Activated CD8-positive, alpha-beta memory T cell treated with anti-CD3 and anti-CD28 coated beads for 4 hours (primary cell): ENCODE measurements around the gene NEGR1.
"Not testable (repeated sequence)": the region's sequence is repeated elsewhere in the genome, so short reads cannot be mapped to it uniquely, and the experiment has no call there.

Experiments
- DNase-seq, 2 donors: peaks; one replicate each; pipeline ENCODE4 v3.0.0-alpha.2; 2020; ENCODE audit warnings: low read depth in 2 of 2

The NEGR1 gene

DNA sequence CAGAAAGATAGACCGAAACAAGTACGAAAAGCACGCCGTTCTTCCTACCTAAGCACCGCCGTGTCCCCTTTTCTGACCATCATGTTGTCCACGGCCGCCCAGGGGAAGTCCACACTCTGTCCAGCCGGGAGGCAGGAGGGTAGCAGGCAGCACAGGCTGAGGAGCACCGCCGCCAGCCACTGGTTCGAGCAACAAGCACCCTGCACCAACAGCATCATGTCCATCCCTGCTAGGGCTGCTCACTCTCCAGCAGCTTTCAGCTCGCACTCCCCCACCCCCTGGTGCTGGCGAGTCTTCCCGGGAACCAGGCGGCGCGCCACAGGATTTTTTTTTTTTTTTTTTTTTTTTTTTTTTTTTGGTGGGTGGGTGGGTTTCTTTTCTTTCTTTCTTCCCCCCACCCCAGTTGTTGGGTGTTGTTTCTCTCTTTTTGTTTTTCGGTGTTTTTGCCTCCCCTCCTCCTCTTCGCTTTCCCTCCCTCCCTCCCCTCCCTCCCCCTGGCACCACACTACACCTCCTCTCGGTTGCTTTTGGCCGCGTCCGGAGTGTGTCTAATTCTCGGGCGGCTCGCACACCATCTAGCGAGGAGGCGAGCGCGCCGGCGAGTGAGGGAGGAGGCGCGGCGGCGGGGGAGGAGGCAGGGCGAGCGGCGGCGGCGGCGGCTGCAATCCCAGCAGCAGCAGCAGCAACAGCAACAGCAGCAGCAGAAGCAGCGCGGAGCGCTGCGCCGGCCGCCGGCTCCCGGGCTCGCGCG lies at the start of gene NEGR1:
Gene NEGR1 (minus strand): TSS at position 269 of the 751 bp plus-strand sequence.
- no peak for DNase-seq

DNA sequence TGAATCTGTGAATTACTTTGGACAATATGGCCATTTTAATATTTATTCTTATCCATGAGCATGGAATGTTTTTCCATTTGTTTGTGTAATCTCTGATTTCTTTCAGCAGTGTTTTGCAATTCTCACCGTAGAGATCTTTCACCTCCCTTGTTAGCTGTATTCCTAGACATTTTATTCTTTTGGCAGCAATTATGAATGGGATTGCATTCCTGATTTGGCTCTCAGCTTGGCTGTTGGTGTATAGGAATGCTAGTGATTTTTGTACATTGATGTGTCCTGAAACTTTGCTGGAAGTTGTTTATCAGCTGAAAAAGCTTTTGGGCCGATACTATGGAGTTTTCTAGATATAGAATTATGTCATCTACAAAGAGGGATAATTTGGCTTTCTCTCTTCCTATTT lies 44.2 kb upstream of the NEGR1 start:
- DNase-seq, result no peak

DNA sequence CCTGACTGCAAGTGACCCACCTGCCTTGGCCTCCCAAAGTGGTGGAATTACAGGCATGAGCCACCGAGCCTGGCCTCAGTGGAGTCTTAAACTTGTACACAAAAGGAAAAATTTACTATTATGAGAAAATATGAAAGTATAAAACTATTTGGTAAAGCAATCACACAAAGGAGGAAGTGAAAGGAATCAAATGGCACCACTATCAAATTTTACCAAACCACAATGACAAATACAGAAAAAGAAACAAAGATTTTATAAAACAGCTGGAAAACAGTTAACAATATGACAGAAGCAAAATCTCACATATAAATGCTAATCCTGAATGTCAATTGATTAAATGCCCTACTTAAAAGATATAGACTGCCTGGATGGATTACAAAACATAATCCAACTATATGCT lies 42.1 kb upstream of the NEGR1 start:
- no peak for DNase-seq

DNA sequence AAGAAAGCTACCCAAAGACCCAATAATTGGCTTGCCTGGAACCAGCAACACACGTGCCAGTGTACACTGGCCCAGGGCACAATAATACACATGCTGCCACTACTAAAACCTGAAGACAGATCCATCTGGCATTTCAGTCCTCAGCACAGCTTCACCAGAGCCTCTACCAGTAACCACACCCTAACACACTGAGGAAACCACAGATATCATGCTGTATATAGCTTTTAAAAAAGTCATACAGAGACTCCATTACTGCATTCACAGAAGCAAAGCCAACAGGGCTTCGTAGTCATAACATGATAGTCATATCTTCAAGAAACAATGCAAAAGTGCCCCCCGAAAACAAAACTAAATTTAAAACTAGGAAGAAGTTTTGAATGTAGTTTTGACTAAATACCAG lies 40.6 kb upstream of the NEGR1 start:
- DNase-seq, result no peak

DNA sequence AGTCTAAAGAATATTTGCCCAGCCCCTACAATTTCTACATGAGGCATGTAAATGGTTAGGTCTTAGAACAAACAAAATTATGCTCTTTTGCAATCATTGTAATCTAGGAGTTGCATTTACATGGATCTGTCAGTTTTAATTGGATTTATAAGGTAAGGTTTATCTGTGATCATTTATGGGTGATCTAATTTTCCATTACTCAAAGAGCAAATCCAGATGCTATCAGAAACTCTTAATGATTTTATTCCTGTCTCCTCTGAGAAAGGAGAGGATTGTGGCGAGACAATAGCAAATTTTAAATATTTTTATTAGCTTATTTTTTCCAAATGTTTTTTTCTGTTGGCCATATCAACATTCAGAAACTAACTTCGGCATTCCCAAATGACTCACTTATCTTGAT lies 14.2 kb upstream of the NEGR1 start:
- no peak for DNase-seq

DNA sequence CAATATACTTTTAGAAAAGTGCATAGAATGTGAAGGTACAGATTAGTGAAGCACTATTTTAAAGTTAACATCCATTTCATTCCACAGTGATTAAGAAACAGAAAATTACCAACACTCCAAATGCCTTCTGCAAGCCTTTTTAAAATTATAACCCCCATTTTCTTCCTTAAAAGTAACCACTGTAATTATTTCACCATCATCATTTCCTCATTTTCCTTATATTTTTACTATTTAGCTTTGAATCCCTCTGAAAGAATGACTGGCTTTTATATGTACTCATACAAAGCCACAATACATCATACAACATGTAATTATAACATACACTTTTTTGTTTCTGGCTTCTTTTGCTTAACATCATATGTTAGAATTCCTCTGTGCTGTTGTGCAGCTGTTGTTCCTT lies 6.5 kb upstream of the NEGR1 start:
- no peak for DNase-seq

DNA sequence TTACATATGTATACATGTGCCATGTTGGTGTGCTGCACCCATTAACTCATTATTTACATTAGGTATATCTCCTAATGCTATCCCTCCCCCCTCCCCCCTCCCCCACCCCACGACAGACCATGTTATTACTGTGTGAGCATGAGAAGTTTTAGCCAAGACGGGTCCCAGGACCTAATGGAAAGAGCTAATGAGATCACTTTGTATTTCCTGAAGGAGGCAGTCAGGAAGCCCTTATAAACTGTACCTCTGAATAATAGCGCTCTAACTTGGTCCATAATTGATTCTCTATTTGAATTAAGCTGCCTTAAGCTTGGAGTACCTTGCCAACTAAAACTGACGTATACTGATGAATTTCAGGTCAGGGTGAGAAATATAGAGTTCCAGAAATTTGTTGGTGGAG lies 4.1 kb upstream of the NEGR1 start:
- no peak for DNase-seq

DNA sequence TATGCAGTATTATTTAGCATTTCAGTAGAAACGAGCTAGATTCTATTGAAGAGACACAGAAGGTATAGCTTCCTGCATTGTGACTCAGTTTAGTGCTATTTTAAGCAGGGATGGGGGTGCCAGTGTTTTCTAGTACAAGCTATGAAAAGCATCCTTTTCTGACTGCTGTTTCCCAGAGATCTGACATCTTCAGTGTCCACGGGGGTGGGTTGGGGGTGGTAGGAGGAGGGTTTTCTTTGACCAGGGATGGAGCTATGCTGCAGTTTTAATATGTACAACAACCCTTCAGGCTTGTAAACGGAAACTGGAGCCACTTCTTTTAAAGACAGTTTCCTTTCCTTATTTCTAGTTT lies 2.7 kb upstream of the NEGR1 start:
- DNase-seq, result no peak

DNA sequence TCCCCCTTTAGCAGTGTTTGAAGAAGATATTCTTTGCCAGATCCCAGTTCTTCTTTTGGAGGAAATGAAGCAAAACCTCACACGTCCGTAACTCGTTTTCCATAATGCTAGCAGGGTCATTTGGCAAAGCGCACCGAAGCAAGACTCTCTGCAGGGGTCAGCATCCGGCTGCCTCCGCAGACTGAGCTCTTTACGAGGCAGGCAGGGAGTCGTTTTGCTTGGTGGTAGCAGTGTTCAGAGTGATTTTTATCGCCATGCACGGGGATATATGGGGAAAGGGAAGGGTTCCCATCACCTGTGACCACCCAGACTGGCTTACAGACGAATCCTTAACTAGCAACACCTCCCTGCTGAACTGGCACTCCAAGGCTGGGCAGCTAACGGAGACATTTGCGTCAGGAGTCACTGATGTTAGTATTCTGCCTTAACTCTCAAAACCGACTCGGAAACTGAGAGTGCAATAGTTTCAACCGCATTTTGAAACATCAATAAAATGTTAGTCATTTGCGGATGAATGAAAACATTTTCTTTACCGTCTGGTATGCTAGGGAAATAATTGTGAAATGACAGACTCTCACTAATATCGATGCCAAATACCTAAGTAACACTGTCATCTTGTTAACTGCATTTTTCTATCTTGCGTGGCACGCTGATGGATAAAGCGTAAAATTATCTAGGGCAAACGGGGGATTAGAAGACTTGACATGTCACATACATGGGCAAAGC lies 2.2 kb upstream of the NEGR1 start:
- DNase-seq, result no peak

DNA sequence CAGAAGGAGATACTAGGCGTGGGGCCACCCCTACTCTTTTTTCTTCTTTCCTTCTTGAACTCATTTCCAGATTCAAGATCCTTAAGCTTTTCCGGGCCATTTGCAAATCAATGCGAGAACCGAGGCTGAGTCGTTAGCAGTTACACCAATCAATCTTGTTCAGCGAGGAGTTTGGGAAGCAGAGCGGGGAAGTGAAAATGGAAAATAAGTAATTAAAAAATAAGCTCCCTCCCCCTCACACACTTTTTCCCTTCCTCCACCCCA lies 1.7 kb upstream of the NEGR1 start:
- no peak for DNase-seq

DNA sequence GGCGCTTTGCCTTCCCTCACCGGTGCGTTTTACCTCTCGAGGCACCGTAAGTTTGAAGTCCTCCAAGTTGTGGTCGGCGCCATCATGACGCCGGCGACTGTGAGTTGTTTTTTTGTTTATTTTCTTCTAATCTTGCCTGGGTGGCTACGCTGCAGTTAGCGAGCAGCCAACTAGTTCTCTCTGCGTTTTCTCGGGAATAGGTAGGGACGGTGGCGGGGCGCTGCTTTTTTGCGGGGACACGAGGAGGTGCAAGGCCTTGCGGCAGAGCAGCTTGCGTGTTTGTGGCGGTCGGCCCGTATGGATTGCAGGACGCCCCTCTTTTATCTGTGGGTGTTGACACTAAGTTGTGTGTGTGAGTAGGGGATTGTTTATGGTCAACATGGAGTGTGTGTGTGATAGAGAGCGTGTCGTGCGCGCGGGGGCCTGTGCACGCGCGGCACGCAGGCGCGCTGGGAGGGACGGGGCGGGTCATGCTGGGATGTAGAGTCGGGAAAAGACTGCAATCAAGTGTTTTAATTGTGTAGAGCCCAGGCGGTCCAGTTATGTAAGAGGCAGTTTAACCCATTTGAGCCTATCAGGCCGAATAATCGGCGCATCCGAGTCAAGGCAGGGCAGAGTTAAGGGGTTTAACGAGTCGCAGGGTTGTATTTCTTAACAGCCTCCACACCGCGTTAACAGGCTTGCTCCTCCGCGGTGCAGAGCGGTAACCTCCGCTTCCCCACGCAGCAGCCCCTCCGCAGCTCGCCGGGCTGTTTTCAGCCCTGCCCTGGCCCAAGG lies 1.2 kb upstream of the NEGR1 start:
- no peak for DNase-seq

DNA sequence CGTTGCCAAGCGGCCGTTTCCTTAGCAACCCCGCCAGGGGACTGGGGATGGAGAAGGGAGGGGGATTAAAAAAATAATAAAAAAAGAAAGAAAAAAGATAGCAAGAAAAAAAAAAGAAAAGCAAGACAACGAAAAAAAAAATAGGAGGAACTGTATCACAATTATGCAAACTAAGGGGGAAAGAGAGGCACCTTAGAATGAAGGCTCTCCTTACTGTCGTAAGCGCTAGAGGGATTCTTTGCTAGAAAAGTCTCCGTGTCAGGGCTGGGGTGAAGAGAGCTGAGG lies 625 bp upstream of the NEGR1 start:
- no peak for DNase-seq

DNA sequence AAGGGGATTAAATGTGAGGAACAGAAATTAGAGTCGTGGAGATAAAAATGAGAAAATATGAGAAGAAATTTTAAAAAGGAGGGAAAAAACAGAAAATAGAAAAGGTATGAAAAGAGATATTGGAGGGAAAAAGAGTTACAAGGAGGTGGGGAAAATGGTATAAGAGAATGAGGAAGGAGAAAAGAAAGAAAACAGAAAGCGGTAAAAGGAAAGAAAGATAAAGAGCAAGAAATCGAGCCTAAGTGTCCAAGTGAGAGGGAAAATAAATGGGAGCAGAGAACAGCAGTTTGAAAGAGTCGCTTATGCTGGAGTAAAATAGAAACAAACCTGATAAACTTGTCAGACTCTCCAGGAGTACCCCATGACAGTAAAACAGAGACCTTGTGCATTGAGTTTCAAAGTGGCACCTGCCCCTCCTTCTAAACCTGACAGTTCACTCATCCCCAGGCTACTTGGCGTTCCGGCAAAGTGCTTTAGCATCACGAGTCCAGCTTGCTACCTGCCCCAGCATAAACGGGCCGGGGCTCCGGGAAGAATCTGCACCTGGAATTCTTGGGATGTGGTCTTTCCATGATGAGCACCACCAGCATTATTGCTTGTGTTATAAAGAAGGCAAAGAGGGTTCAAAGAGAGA lies 585 bp downstream of the NEGR1 start:
- DNase-seq, result no peak

DNA sequence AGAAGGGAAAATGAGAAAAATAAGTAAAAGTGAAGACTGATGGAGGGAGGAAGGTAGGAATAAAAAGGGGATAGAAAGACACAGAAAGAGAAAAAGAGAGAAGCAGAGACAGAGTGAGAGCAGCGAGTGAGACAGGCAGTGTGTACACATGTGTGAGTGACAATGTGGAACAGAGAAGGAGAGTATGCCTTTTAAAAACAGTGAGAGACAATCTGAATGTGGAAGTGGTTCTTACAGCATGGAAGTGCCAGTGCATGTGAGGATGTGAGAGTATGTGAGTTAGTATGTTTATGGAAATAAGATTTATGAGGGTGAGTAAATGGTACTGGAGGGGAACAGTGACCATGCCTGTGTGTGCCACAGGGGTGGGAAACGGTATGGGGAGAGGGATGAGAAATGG lies 1.2 kb downstream of the NEGR1 start:
- DNase-seq, result no peak

DNA sequence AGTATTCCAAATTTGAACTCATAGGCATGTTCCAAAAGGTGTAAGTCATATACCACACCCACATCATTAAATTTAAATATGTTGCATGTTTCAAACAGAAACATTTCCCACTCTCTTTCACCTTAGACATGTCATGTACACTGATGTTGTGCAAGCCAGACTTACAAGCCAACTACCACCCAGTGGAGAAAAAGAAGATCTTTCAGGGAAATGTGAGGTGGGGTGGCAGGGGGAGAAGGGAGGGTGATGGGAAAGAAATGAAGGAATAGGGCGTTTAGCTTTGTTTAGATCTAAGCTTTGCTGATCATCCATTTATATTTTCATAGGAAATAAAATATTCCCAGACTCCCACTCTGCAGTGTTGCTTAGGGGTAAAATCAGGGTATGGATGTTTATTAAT lies 1.6 kb downstream of the NEGR1 start:
- no peak for DNase-seq

DNA sequence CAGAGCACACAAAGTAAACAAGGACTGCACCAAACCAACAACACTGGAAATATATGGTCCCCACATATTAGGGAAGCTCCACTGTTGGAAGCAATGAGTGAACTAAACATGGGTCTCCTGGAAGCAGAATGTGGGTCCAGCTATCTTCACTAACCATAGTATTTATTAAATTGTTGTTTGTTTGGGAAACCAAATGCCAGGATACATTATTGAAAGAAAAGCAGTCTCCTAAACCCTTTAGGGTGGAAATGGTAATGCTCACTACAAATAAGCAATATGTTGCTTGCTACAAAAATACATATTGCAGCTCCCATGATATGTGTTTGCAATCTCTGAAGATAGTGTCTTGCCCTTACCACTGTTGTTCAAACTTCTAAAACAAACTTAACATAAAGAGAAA lies 2.2 kb downstream of the NEGR1 start:
- DNase-seq, result no peak

DNA sequence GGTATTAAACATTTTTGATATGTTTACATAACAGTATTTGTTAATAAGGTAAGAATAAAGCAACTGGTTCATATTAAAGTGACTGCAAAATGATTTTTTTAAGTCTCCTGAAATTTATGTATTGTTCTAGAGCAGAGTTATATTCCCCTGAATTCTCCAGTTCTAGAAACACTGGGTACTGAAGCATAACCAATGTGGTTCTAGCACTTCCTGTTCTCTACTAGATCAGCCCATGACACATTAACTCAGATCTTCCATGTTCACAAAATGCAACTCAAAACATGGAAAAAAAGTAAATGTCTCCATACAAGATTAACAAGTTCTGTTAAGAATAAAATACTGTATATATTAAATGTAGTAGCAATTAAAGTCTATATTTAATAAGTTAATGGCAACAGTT lies 3.9 kb downstream of the NEGR1 start:
- no peak for DNase-seq

DNA sequence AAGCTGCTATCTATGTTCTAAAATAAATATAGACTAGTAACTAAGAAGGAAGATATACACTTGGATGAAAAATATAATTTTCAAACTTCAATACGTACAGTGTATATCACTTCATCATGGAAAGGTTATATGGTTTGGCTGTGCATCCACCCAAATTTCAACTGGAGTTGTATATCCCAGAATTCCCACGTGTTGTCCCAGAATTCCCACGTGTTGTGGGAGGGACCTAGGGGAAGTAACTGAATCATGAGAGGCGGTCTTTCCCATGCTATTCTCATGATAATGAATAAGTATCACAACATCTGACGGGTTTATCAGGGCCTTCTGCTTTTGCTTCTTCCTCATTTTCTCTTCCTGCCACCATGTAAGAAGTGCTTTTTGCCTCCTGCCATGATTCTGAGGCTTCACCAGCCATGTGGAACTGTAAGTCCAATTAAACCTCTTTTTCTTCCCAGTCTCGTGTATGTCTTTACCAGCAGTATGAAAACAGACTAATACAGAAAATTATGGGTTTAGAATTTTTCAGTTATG lies 10.7 kb downstream of the NEGR1 start:
- no peak for DNase-seq

DNA sequence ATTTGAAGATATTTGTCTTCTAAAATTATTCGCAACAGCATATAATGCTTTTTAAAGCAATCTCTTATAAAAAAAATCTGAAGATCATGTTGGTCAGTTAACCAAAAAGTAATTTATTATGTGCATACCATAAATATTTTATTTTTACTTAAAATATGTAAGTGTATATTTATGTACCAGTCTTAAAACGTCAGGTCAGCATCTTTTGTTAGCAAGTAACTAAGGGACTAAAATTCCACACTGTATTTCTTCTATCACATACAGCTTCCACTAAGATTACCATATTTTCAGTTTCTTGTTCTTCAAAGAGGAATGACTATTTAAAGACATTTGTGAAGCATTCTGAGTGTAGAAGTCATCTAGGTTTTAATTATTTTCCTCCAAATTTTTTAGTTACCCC lies 19.6 kb downstream of the NEGR1 start:
- no peak for DNase-seq

DNA sequence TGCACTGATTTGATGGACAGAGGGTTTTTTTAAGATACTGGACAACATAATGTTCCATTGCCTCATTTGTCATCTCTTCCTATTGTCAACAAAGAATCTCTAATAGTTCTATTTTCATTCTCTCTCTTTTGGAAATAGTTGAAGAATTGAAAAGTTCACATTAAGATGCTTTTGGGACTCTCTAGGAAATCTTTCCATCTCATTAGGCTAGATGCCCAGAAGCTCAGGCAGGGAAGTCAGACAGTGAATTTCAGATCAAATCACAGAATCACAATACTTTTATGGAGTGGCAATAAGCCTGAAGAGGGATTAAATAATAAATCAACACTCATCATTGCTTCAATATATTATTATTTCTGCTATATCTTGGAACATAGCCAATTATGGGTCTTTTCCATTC lies 29.2 kb downstream of the NEGR1 start:
- no peak for DNase-seq

DNA sequence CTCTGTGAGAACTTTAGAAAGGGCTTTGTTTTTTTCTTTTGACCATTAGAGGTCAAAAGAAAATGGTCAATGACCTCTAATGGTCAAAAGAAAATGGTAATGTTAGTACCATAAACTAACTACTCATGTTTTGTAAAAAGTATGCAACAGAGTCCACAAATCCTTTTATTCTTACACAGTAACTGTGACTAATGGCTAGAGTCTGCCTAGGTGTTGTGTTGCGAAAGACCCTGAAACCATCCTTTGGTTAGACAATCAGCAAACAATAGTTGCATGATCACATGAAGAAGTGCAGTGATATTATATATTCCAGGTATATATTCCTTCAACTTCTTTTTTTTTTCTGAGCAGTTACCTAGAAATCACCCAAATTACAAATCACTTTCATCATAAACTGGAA lies 40.9 kb downstream of the NEGR1 start:
- no peak for DNase-seq

DNA sequence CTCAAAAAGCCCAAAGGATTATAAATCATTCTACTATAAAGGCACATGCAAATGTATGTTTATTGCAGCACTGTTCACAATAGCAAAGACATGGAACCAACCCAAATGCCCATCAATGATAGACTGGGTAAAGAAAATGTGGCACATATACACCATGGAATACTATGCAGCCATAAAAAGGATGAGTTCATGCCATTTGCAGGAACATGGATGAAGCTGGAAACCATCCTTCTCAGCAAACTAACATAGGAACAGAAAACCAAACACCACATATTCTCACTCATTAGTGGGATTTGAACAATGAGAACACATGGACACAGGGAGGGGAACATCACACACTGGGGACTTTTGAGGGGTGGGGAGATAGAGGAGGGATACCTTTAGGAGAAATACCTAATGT lies 46.4 kb downstream of the NEGR1 start:
- not testable (repeated sequence) for DNase-seq

DNA sequence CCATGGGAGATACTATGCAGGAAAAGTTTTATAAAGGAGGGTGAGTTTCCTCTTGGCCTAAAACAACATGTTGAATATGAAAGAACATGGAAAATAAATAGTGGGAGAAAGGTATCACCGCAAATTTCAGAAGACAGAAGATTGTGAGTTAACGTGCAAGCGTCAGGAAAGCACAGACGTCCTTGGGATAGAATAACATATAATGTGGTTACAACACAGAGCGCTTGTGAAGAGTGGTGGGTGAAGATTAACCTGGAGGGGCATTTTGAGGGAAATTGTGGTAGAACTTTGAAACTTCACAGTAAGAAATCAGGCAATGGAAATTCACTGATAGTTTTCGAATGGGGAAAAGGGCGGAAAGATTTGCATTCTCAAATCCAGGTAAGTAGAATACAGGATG lies 47.3 kb downstream of the NEGR1 start:
- DNase-seq, result no peak
